ENCODE data around the gene C6orf132. TPM values are rescaled to one million over a fixed set of nuclear protein-coding genes. Genes with fewer than 3 reads are reported as not detected.

Gene C6orf132
- total and polyA plus RNA-seq, 2 of the 4 experiments (the other 2 are of a cell fraction): 0.72 to 1.7 TPM

GRCh38 chr6:42100029-42100901 lies 42.2 kb downstream of the C6orf132 start:
- Histone ChIP-seq H2AFZ (replicated peaks; ENCODE audit: low read length, poor library complexity) (peak overlapping the region; percentile 87), H3K27ac (ENCODE audit: insufficient read depth, low read length) (peak overlapping the region; percentile 93), H3K18ac (ENCODE audit: low read depth, low read length) (peak overlapping the region; percentile 56), H3K27me3 (ENCODE audit: control insufficient read depth, insufficient read depth, low read length) (no peaks in the 10 kb centered on the region), H2BK15ac (ENCODE audit: low read depth, low read length) (peak overlapping the region; percentile 67; the same call in 1 of the 3 replicates), H2AK9ac (replicated peaks; ENCODE audit: low read depth, low read length, poor library complexity) (peak overlapping the region; percentile 97), H4K5ac (ENCODE audit: low read depth, low read length) (peak overlapping the region; percentile 69), H3K4me3 (ENCODE audit: insufficient read depth, low read depth, low read length) (no peak overlapping the region), H3K9ac (ENCODE audit: low read depth, low read length) (0 out of 2 replicates have a peak overlapping the region, but pooled peaks have one; percentile 12), H3K9me1 (ENCODE audit: insufficient read depth, low read length) (peaks cover 16% of the 10 kb centered on the region), H3K4me2 (ENCODE audit: low read depth, low read length) (peak overlapping the region; percentile 39), H2BK20ac (ENCODE audit: low read depth, low read length) (peak overlapping the region; percentile 87), H3K23ac (ENCODE audit: low read depth, low read length) (peak overlapping the region; percentile 97), H4K20me1 (ENCODE audit: insufficient read depth, low read length) (no peaks in the 10 kb centered on the region), H2BK5ac (ENCODE audit: low read depth, low read length, poor library complexity, severe bottlenecking) (peak overlapping the region; percentile 90), H3K14ac (replicated peaks; ENCODE audit: low read depth, low read length) (peak overlapping the region; percentile 95), H2BK120ac (ENCODE audit: low read depth, low read length) (peak overlapping the region; percentile 98), H3K56ac (ENCODE audit: extremely low read depth, insufficient read depth, low read length) (peak overlapping the region; percentile 58; the same call in 1 of the 2 replicates), H3K36me3 (ENCODE audit: control insufficient read depth, insufficient read depth, low read length) (no peaks in the 10 kb centered on the region; the same call in 1 of the 2 replicates), H4K91ac (ENCODE audit: insufficient read depth, low read depth, low read length) (peak overlapping the region; percentile 90), H4K8ac (ENCODE audit: low read depth in 2 of 2, low read length in 2 of 2) (peak overlapping the region; percentile 72 to 97), H2AK5ac (ENCODE audit: low read depth, low read length) (peak overlapping the region; percentile 84), H3K4ac (ENCODE audit: low read depth, low read length) (peak overlapping the region; percentile 96), H3K79me1 (ENCODE audit: low read depth in 1 of 2, low read length in 2 of 2) (0 out of 4 replicates have a peak, but pooled peaks cover 0 to 4% of the 10 kb centered on the region in 2 experiments), H3K9me3 (ENCODE audit: control insufficient read depth, insufficient read depth, low read length) (no peaks in the 10 kb centered on the region), H3K4me1 (ENCODE audit: control insufficient read depth, insufficient read depth, low read length) (peaks cover 18% of the 10 kb centered on the region)
- DNase-seq: peak; percentile 84
- CTCF ChIA-PET: interaction anchor here (1.3 kb wide), 1 partner anchor 64 kb away, joined by 4 read pairs; no protein-coding TSS in a partner anchor
- no CpG with 5 or more reads among the region's 14 CpGs for WGBS, 2 experiments (ENCODE audit: extremely low coverage in 2 of 2, insufficient read length in 1 of 2)
- dilution Hi-C loops (cut with HindIII; ENCODE audit: low sequenced_read_pairs, unreplicated experiment): no loop called here
- no TSS peak for BruUV-seq (replicated peaks)
- POLR2A ChIA-PET (ENCODE audit: unreplicated experiment): no interaction called here
- ATAC-seq (ENCODE audit: low read depth): peak; percentile 82
- TF ChIP-seq FOS (IDR thresholded peaks at IDR 0.05; ENCODE audit: low read depth, low read length): peak; percentile 46
- TF ChIP-seq, protein P1, sequence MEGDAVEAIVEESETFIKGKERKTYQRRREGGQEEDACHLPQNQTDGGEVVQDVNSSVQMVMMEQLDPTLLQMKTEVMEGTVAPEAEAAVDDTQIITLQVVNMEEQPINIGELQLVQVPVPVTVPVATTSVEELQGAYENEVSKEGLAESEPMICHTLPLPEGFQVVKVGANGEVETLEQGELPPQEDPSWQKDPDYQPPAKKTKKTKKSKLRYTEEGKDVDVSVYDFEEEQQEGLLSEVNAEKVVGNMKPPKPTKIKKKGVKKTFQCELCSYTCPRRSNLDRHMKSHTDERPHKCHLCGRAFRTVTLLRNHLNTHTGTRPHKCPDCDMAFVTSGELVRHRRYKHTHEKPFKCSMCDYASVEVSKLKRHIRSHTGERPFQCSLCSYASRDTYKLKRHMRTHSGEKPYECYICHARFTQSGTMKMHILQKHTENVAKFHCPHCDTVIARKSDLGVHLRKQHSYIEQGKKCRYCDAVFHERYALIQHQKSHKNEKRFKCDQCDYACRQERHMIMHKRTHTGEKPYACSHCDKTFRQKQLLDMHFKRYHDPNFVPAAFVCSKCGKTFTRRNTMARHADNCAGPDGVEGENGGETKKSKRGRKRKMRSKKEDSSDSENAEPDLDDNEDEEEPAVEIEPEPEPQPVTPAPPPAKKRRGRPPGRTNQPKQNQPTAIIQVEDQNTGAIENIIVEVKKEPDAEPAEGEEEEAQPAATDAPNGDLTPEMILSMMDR (conservative IDR thresholded peaks at IDR 0.05; ENCODE audit: low read depth, low read length): no peak
- TF ChIP-seq RFX5 (IDR thresholded peaks at IDR 0.05; ENCODE audit: low read depth, low read length): no peak
- TF ChIP-seq MXI1 (IDR thresholded peaks at IDR 0.05; ENCODE audit: borderline replicate concordance, low read depth, low read length): no peak
- no peak for TF ChIP-seq RAD21 (IDR thresholded peaks at IDR 0.05; ENCODE audit: low read length)
- peak; percentile 67; the same call in 1 of the 2 replicates for TF ChIP-seq MAZ (IDR thresholded peaks at IDR 0.05; ENCODE audit: borderline replicate concordance, low read depth, low read length)
- no peak for TF ChIP-seq NFE2L2 (IDR thresholded peaks at IDR 0.05; ENCODE audit: low read depth, low read length)
- 0 out of 2 replicates have a peak, but pooled peaks have one; percentile 2 for TF ChIP-seq MAFK (IDR thresholded peaks at IDR 0.05; ENCODE audit: low read depth, low read length)
- intact Hi-C loops (cut with micrococcal nuclease): no loop called here
- in situ Hi-C loops (cut with MboI; ENCODE audit: low sequenced_read_pairs): no loop called here

Measured in IMR-90 (cell line).